Myocyte (in vitro differentiated cells): ENCODE measurements around the gene DLST. TPM values are rescaled to one million over a fixed set of nuclear protein-coding genes. Genes with fewer than 3 reads are reported as not detected.

Source experiments
- total RNA-seq: library from RNA; depleted of rRNA; stranded (reverse); fragments of >200 nt; gene quantifications from 2 replicates; pipeline ENCODE4 v1.2.3, GENCODE V29; 2014

The DLST gene
- total RNA-seq, 1 donor from 2014 or later: 39.3 TPM

Other genes with a start within 250 kb of the DLST start
- gene AREL1, start 168.8 kb upstream of the DLST start, total RNA-seq: 26.6 and 31.4 TPM in 2 replicates
- gene FCF1, start 168.8 kb upstream of the DLST start, total RNA-seq: 23.3 and 23.7 TPM in 2 replicates
- gene YLPM1, start 118.6 kb upstream of the DLST start, total RNA-seq: 28.3 and 29.8 TPM in 2 replicates
- not detected in 2 replicates for gene PROX2, start 5.8 kb upstream of the DLST start, total RNA-seq
- gene RPS6KL1, start 41.3 kb downstream of the DLST start, total RNA-seq: 17.1 and 23.6 TPM in 2 replicates
- 12.0 and 19.8 TPM in 2 replicates for gene PGF, start 73.7 kb downstream of the DLST start, total RNA-seq
- 47.8 and 65.1 TPM in 2 replicates for gene EIF2B2, start 121.0 kb downstream of the DLST start, total RNA-seq
- gene MLH3, start 169.6 kb downstream of the DLST start, total RNA-seq: 33.8 and 37.9 TPM in 2 replicates
- gene ACYP1, start 182.1 kb downstream of the DLST start, total RNA-seq: 11.1 and 18.8 TPM in 2 replicates
- gene ZC2HC1C, start 187.7 kb downstream of the DLST start, total RNA-seq: 0.52 and 1.6 TPM in 2 replicates
- gene NEK9, start 245.1 kb downstream of the DLST start, total RNA-seq: 46.5 and 51.7 TPM in 2 replicates